GM13977 (cell line): Measurements from ENCODE around the gene NCF2.

ENCODE experiments used
- DNase-seq: peaks from one replicate; pipeline ENCODE4 v3.0.0; 2012; ENCODE audit warnings: low spot score
- in situ Hi-C: fragments of 300-500 bp; cut with MboI; formaldehyde crosslinking; loops from one replicate; pipeline ENCODE4 v1.12.0; 2022; ENCODE audit warnings: low sequenced_read_pairs, low pct_unique_long_range_greater_than_20kb, mixed read lengths, inconsistent platforms; ENCODE audit not compliant: unreplicated experiment
- TF ChIP-seq, protein P1 (sequence below): IDR thresholded peaks from 2 replicates; pipeline ENCODE4 v1.5.1; 2012; ENCODE audit warnings: mild to moderate bottlenecking, control low read depth; ENCODE audit not compliant: insufficient read depth; ENCODE audit errors: extremely low read depth, missing control alignments

The NCF2 gene

DNA sequence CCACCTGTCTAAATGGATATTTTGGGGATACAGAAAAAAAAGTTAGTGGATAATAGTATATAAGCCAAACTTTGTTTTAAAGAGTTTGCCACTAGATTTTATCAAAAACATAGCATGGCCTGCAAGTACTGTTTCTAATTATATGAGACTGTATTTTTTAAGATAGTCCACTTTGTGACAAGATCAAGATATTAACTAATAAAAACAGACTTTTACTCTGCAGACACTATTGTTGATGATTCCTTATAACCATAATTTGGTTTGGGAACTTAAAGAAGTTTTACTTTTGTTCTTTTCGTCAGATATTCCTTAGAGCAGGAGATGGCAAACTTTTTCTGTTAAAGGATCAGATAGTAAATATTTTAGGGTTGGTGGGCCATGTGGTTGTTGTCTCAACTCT lies 81.6 kb downstream of the NCF2 start:
- in situ Hi-C loops: no loop called here
- TF ChIP-seq, protein P1, sequence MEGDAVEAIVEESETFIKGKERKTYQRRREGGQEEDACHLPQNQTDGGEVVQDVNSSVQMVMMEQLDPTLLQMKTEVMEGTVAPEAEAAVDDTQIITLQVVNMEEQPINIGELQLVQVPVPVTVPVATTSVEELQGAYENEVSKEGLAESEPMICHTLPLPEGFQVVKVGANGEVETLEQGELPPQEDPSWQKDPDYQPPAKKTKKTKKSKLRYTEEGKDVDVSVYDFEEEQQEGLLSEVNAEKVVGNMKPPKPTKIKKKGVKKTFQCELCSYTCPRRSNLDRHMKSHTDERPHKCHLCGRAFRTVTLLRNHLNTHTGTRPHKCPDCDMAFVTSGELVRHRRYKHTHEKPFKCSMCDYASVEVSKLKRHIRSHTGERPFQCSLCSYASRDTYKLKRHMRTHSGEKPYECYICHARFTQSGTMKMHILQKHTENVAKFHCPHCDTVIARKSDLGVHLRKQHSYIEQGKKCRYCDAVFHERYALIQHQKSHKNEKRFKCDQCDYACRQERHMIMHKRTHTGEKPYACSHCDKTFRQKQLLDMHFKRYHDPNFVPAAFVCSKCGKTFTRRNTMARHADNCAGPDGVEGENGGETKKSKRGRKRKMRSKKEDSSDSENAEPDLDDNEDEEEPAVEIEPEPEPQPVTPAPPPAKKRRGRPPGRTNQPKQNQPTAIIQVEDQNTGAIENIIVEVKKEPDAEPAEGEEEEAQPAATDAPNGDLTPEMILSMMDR: no peak
- DNase-seq: no peak

DNA sequence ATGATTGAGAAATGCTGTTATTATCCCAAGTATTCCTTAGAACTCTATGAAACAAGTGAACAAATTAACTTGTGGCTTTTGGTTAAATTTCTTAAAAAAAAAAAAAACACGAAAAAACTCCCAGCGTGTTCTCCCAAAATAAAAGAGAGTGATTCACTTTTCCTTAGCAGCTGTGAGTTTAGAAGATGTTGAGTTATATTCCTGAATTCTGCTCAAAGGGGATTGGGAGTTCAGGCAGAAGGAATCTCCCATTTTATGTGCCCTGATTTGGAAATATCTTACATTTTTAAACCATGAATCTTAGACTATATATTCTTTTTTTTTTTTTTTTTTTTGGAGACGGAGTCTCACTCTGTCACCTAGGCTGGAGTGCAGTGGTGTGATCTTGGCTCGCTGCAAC lies 83.7 kb downstream of the NCF2 start:
- TF ChIP-seq, protein P1: no peak
- in situ Hi-C loops: no loop called here
- DNase-seq: no peak
